OCI-LY3 (cell line): ENCODE data around the gene FZD7.

Experiments
- CTCF ChIP-seq: fragments of 200-600, 300-600 bp; sonication (generic); IDR thresholded peaks from 2 replicates; pipeline ENCODE4 v1.5.1; 2014; ENCODE audit warnings: antibody characterized with exemption, low read length, low read depth
- EZH2phosphoT487 ChIP-seq: fragments of 200-600 bp; shearing (Covaris generic); IDR thresholded peaks from 2 replicates; pipeline ENCODE4 v1.6.1; 2018; ENCODE audit warnings: antibody characterized with exemption, mixed run types, low read depth

GRCh38 chr2:202046572-202046971 lies 12.9 kb downstream of the FZD7 start:
- TF ChIP-seq EZH2phosphoT487, result no peak
- no peak for TF ChIP-seq CTCF
